ENCODE measurements around the gene HAUS7.

DNA sequence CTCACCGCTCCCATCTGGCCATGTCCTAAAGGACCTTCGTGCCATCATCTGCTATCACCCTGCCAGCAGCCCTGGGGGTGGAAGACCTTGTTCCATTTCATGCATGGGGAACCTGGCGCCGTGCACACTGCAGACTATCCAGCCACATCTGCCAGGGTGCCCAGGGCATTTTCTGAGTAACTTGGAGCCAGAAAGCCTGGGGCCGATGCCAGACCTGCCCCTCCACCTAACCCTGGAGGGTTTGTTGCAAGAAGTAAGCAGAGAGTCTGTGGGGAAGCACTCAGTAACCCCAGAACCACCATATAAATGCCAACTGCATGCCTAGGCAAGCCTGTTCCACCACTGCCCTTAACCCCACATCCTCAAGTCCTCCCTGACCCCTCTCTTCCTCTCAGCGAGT lies 7.3 kb downstream of the HAUS7 start:
- TF ChIP-seq, protein P1, sequence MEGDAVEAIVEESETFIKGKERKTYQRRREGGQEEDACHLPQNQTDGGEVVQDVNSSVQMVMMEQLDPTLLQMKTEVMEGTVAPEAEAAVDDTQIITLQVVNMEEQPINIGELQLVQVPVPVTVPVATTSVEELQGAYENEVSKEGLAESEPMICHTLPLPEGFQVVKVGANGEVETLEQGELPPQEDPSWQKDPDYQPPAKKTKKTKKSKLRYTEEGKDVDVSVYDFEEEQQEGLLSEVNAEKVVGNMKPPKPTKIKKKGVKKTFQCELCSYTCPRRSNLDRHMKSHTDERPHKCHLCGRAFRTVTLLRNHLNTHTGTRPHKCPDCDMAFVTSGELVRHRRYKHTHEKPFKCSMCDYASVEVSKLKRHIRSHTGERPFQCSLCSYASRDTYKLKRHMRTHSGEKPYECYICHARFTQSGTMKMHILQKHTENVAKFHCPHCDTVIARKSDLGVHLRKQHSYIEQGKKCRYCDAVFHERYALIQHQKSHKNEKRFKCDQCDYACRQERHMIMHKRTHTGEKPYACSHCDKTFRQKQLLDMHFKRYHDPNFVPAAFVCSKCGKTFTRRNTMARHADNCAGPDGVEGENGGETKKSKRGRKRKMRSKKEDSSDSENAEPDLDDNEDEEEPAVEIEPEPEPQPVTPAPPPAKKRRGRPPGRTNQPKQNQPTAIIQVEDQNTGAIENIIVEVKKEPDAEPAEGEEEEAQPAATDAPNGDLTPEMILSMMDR (conservative IDR thresholded peaks at IDR 0.05), result no peak
- TF ChIP-seq EZH2 (IDR thresholded peaks at IDR 0.05; ENCODE audit: low read depth), result no peak
